Endometrium (tissue), 2 donors: ENCODE data around the gene ABI3BP.

Experiments used
- FAIRE-seq: peaks from 2 replicates; lab custom pipeline; 2012; peaks lifted over from hg19 to GRCh38; lab: Jason Lieb, UNC
- donor health status: control.
- donor health status: control.

The ABI3BP gene

DNA sequence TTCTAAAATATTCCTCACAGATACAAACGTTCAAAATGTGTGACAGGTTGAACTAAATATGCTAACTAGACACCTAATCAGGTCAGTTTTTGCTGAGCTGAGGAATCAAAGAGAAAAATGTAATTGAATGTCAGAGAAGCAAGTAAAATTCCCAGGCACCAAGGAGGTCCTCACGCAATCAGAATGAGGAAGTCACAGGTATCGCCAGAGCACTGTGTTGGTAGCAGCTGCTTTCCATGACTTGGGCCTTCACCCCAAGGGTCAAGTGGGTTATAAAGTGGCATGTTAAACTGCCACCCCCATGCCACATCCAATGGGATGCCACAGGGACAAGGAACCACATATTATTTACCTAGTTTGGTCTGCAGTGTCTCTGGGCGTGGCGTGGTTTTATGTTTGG is 158.9 kb downstream of the ABI3BP start:
- FAIRE-seq: no peak

DNA sequence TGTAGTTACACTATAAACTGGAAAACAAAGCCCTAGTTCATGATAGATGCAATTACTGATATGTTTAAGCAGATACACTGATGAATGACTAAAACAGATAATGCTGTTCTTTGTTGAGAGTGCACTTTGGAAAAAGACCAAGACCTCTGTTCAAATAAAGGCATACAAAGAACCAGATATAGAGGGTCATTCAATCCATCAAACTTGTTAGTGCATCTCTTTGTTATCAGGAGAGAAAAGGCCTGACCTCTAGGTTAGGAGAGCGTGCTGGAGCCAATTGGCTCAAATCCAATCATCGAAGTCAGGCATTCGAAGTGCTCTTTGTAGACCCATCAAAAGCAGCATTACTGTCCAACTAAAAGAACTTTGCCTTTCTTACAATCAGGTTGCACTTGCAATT is 159.7 kb downstream of the ABI3BP start:
- FAIRE-seq: no peak

DNA sequence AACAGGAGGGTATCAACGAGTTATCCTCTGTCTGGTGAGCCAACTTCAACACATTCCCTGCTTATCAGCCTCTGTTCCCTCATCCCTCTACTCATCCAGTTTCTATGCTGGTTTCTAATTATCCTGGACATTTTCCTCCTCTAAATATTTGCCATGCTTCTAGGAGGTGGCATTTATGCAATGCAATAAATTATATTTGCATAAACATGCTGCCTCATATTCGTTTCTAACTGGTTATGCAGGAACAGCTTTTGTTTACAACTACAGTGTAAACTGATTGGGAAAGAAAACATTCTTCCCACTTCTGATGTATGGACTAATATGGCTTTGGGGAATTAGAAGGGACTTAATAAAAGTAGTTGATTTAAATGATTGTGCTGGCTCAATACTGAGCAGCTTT is 161.6 kb downstream of the ABI3BP start:
- no peak for FAIRE-seq

DNA sequence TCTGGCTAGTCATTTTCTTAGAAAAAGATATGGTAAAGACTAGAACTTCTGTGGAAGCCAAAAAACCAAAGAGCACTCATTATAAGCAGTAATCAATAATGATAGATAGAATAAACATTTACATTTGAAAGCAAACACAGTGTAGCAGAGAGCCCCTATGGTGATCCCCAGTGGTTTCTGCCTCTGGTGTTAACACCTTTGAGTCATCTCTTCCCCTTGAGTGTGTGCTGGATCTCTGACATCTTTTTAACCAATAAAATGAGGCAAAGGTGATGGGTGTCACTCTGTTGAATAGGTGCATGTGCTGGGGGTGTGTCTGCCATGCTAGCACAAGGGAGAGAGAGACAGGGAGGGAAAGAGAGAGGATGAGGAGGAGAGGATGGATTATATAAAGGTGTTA is 162.3 kb downstream of the ABI3BP start:
- no peak for FAIRE-seq

DNA sequence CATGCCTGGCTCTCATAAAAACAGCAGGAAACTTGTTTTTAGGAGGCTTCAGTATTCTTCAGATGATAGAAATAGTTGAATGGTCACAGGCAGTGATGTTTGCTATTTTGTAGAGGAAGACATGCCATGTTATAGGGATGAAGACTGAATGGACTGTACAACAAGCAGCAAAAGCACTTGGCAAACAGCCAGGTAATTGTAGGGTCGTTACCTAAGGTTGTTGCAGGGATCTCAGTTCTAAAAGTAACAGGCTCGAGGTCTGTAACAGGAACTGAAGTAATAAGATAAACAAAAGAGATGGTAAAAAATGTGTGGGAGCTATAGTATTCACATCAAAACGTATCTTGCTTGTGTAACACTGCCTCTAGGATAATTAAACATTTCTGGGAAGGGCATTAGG is 167.6 kb downstream of the ABI3BP start:
- no peak for FAIRE-seq

DNA sequence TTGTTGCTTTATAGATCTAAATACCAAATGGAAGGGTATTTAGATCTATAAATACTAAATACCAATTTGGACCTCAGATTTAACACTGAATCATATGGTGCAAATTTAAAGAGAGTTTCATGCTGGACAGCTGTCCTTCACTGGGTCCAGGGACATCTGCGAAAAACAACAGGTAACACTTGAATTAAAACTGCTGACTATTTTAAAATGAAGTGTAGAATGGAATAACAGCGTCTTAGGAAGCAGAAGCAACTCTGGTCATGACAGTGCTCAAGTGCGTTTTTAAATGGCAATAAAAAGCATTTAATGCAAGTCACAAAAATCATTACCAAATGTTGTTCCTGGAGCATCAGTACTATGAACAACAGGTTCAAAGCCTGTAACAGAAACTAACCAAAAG is 177.6 kb downstream of the ABI3BP start:
- FAIRE-seq: no peak

DNA sequence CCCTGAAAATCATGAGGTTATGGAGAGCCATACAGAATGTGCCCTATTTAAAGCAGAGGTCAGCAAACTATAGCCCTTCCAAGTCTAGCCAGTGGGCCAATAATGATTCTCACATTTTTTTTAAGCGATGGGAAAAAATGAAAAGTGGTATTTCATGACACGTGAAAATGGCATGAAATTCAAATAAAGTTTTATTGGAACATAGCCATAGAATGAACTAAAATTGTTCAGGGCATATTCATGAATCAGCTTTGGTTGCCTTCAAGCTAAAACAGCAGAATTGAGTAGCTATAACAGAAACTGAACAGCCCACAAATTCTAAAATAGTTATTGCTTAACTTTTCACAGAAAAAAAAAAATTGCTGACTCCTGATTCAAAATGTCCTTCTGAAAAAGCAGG is 179.4 kb downstream of the ABI3BP start:
- FAIRE-seq: no peak

DNA sequence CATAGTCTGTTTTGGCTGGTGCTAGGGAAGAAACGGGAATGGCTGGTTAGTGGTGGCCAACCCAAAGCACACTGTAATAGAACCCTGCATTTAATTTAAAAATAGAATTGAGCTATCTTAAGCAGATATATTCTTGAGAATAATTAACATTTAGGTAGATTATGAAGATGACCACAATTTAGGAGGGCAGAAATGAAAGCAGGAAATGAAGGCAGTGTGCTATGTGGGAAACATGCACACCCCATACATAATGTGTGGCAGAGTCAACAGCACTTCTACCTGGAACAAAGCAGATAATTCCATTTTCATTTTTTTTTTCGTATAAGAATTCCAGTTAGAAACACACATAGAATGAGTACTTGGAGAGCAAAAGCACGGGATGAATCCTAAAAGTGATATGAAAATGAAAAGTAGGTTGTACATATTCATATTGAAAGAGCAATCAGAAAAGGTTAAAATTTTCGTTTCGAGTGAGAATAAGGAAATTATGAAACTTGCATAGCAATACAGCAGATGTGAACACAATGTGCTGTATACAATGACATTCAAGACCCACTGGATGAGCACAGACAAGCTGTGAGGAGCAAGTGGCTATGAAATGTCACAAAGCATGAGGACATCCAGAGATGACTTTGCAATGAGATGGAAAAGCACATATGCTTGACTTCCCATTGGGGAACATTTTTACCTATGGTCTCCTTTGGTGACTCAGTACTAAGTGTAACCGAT is 181.3 kb downstream of the ABI3BP start:
- FAIRE-seq: no peak

DNA sequence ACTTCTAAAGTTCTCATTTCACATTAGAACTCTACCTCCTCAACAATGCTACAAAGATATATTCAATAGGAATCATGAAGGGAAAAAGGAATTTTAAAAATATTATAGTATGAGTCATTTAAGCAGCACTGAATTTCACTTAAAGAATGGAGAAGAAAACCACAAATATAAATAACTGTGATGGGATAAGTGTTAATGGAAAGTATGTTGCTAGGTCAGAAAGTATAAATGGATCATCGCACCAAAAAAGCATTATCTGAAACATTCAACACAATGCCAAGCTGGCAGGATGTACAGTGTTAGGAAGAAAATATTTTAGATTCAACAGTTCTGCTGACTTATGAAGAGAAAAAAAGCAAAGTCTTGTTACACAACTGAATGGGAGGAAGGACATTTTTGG is 182.6 kb downstream of the ABI3BP start:
- FAIRE-seq: no peak

DNA sequence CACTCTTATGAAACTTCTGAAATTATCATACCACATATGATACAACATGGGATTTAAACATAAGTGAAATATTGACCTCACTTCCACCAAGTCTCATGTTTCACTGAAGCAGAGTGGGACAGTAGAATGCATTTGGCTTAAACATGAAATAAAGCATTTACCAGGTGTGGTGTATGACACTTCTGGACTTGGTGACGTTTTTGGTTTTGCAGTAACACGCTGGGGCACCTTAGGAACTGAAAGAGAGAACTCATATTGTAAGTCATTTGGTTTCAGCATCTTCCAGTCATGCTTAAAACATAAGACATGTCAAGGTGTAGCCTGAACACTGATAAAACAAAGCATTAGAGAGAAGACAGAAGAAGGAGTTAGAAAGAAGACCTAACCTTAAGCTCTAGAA is 188.6 kb downstream of the ABI3BP start:
- FAIRE-seq: no peak

DNA sequence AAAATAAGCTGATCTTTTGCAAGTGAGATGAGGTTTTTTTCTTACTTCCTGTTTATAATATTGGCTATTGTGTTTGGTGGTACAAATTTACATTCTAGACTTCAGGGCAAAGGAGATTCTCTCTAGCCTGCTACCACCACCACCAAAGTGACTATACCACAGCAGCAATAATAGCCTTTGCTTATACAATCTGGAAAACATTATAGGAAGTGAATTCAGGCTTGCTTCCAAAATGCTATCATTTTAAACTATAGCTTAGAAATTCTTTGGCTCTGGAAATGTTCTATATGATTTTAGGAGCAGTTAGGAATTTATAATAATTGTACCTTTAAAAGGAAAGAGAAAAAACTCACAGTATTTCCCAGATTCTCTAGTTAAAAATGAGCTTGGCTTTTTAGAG is 189.5 kb downstream of the ABI3BP start:
- FAIRE-seq: no peak

DNA sequence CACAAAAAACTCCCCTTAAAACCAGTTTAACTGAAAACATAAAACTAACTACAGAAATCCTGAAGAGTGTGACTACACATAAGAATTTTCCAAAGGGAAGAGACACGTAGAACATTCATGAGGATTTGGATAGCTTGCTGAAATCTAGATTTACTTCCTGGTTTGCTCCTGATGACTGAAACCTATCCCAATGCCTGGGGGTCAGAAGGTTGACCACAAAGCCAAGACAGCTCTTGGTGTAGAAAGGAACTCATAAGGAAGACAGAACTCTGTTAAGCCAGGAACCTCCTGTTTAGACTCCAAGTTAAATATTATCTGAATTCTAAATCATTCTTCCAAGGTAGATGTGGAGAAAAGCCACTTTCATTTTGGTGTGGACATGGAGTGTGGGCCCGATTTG is 191.1 kb downstream of the ABI3BP start:
- FAIRE-seq: no peak

DNA sequence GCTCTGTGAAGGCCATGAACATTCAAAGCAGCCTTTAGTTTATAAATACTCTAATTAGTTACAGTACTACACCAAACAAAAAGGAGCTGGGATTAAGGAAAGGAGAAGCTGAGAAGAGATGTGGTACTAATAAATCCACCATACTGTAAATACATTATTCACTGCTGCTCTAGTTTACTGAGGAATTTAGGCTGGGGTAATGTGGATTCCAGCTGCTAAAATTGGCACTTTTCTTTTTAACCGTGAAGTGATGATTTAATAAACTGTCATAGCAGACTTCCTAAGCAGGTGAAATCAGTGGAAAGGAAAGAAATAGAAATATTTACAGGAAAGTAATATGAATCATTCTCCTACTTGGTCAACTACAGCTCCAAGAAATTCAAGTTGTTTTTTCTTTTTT is 195.2 kb downstream of the ABI3BP start:
- FAIRE-seq: no peak

DNA sequence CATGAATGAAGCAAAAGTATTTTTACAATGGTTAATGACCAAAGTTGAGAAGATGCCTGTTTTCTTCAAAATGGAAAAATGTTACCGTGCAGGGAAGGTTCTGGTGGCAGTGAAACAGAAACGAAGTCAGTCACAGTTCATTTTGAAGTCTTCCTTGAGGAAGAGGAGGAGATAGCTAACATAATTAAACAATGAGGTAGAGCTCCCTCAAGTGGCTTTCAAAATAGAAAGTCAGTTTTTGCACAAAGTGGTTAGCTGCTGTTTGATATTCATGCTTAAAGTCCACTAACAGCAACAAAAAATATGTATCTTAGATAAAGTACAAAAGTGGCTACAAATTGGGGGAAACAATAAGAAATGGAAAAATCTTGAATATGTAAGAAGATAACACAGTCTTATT is 196.7 kb downstream of the ABI3BP start:
- no peak for FAIRE-seq

DNA sequence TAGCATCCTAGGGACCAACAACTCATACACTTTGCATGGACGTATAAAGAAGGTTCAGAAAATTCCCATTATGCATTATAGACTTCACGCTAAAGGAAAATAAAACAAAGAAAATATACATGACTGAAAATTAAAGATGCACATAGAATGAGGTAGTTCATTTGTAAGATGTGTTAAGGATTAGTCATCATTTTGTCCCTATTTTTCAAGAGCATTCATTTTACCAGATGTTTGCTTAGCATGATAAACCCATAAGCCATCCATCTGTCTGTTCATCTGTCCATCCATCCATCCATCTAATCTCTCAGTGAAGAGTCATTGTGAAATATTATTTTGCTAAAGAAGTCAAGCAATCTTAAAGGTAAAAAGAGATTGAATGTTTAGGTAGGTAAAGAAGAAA is 203.6 kb downstream of the ABI3BP start:
- no peak for FAIRE-seq

DNA sequence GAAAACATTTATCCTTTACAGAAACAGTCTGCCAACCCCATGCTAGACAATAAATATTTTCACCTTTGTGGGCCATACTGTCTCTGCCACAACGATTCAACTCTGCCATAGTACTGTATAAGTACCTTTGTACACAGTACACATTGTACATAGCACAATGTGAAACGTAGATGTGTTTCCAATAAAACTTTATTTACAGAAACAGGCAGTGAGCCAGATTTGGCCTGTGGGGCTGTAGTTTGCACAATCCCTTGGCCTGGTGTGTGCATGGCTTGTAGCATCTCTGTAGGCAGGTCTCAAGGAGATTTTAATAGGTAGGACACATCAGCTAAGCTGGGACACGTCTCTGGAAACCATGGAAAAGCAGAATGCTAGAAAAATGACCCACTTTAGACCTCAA is 209.6 kb downstream of the ABI3BP start:
- FAIRE-seq: no peak

DNA sequence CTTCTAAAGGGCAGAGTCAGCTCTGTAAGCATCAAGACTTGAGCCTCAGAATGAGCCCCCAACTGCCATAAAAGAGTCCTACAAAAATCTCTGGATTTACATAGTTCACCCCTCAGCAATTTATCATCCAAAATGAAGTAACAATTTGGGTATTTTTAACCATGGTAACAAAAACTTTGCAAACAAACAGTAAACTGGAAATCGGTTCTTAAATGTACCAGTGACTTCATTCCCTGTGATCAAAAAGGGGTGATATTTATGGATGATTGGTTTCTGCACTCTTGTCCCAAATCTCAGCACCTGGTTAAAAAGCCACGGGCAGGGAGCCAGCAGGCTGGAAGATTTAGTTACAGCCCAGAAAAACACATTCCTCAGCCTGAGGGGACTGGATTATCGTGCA is 210.3 kb downstream of the ABI3BP start:
- FAIRE-seq: no peak

DNA sequence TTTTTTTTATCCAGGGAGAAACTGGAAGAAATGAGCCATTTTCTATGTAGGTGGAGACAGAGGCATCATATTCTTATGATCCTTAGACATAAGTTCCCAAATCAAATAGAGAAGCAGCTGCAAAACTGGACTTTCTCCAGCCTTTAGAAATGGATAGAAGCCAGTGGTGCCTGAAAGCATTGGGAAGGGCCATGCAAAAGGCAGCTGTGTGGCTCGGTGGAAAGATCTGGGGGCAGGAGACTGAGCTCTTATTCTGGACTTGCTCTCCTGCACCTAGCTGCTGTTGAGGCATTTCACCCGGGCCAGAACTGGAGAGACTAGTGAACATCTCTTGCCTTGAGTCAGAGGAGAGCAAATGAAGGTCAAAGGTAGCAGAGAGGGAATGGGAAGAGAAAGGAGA is 210.9 kb downstream of the ABI3BP start:
- no peak for FAIRE-seq

DNA sequence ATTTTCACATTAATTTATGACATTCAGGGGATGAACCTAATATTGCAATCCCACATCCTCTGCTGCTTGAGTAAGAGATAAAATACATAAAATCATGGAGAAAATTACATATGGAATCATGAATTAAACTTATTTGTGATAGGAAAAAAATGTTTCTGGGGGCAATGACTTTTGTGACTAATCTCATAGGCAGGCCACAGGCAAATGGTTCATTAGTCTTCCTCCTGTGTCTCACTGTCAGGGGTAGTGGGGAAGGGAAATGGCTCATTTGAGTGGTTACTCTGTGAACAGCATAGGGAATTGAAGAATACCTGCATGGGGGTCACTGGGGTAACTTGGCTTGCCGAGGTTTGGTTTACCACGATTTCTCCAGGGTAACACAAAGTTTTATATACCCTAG is 211.9 kb downstream of the ABI3BP start:
- no peak for FAIRE-seq

DNA sequence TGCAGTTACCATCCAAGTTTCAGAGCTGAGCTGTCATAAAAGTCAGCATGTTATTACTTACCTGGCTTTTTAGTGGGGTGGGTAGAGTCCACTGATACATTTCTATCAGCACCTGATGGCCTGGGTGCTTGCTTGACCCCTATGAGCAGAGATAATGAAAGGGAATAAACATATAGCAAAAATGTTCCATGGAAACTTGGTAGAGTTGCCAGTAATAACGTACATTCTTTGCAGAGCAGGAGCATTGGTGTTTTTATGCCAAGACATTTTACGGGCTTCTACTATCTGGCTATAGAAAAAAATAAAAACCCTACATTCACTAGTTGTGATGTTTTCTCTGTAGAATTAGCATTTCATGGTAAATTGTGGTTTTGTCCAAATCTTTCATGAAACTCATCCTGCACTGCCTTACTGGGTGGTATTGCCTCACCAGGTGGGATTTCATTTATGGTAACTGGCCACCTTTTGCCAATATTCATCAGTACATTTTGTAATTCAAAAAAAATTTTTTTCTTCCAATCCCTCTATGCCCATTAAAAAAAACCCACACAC is 213.1 kb downstream of the ABI3BP start:
- FAIRE-seq: no peak

DNA sequence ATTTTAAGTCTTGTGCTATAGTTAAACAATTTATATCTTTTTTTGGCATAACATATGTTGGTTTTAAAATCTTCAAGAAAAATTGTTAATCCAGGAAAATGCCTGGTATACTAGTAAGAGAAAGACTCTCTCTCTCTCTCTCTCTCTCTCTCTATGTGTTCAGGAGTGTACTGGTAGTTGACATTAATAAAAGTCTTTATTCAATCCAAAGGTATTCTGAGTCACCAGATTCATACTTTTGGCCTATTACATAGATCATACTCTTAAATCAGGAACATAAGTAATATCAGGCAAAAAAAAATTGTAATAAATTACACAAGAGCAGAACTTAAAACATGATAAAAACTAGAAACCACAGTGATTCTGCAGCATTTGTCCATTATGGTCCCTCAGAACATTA is 213.7 kb downstream of the ABI3BP start:
- no peak for FAIRE-seq

DNA sequence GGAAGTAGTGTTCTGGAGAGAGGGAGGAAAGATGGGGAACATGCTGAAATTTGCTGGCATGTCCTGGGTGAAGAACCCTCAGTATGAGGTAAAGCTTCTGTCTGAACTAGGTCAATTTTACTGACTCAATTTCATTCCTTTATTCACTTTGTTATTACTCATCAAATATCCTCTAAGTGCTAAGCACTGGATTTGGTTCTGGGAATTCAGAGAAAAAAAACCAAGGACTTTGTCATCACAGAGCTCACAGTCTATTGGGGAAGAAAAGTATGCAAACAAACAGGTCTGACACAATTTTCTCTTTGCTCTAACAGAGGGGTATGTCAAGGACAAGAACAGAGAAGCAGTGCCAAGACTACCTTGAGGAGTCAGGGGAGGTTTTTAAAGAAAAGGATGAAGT is 215.9 kb downstream of the ABI3BP start:
- FAIRE-seq: no peak

DNA sequence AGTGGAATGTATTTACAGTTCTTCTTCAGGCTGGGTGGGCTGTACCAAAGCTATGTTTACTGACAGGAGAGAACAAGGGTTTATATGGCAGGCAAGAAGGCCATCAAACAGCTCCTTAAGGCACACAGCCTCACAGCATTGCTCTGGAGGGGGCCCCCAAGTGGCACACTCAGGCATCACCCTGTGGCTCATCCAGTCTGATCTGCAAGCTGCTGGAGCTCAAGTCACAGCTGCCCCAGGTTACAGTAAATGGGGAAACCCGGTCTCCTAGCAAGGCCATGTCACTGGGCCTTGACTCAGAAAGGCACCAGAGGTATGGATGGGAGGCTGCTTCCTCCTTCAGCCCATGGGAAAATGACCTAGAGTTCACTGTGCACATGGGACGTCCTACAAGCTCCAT is 216.5 kb downstream of the ABI3BP start:
- no peak for FAIRE-seq

DNA sequence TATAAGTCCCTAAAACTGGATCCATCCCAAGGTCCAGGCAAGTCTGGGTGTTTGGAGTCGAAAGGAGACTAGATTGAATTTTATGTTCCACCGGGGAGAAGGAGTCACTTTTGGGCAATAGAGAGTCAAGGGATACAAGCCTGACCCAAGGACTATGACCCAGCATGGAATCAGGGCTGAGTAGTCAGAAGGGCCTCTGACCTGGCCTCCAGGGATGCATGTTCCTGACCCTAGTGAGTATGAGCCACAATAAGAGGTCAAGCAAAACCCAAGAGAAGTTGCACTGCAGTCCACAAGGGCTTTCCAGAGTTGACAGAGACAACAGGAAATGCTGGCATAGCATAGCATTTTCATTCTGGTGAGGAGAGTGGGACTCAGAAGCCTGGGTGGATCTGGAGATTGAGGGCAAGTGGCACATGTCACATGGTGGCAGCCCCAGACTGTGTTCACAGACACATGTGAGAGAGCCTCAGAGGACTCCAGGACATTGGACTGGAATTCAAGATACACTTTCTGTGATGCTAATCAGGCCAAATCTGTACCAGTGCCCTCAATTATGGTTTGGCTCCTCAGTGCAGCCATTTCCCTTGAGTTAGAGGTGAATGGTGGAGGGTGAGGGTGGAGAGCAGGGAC is 217.0 kb downstream of the ABI3BP start:
- FAIRE-seq: no peak
